HG03460 (cell line): ENCODE data around the gene CPZ.

Experiments
- ATAC-seq: cut with Tn5 transposase; IDR thresholded peaks from one replicate; pipeline ENCODE4 v1.9.1; 2021; ENCODE audit not compliant: unreplicated experiment

CPZ gene

DNA sequence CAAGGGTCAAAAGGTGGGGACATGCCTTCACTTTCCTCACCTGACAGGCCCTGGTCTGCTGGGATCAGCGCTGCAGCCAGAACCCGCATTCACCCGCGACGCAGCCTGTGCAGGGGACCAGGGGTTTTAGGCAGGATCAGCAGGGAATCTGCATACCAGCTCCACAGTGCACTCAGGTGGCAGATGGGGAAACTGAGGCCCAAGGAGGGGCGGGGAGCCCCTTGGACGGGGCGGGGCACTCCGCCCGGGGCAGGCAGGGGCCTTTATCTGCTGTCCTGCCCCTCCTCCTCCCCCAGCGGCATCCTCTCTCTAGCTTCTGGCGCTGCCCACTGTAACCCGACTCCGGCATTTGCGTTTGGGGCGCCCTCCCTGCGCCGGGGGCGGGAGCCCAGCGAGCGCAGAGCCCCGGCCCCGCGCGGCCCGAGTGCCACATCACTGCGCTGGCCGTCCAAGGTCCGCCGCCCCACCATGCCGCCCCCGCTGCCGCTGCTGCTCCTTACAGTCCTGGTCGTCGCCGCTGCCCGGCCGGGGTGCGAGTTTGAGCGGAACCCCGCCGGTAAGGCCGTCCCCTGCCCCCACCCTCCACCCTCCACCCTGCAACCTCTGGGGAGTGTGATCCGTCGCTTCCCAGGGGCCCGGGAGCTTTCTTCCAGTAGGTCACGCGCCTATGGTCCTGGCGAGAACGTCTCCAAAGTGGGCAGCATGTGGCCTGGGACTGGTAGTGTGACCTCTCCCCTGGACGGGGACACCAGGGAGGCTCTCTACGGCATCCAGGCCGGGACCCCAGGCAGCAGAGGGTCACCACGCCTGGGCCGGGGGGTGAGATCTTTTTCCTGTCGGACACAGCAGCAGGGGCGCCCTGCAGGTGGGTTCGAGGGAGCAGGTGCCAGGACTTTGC, at the start of gene CPZ:
CPZ (plus strand) TSS at position 400 of the 898 bp plus-strand sequence; CDS start at position 469, 69 bp downstream.
- no peak for ATAC-seq

DNA sequence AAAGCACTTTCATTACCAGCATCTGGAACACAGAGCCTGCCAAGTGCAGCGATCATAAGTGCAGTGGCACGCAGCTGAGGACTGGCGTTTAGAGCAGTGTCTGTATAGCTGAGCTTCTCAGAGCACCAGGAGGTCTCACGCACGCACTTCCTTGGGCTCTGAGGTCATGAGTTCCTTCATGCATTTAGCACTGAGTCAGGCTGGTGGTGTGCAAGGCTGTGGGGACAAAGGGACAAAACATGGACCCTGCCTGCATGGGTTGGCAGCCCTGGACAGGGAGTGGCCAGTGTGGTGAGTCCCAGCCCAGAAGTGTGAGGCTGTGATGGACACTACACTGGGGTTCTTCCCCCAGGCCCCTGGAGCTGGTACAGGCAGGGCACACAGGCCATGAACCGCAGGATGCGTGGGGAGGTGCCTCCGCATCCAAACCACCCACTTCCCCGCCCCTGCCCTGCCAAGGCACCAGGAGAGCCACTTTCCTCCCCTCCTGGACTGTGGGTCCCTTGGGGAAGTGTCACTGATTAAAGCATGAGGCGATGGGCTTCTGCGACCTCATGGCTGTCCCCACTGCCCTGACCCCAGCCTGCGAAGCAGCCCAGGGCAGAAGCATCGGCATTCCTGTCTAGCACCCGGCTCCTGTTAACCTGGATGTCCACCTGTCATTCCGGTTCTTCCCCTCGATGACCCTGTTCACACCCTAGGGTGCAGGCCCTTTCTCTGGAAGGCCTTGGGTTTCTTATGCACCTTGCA, 49.6 kb upstream of the CPZ start:
- ATAC-seq, result no peak

DNA sequence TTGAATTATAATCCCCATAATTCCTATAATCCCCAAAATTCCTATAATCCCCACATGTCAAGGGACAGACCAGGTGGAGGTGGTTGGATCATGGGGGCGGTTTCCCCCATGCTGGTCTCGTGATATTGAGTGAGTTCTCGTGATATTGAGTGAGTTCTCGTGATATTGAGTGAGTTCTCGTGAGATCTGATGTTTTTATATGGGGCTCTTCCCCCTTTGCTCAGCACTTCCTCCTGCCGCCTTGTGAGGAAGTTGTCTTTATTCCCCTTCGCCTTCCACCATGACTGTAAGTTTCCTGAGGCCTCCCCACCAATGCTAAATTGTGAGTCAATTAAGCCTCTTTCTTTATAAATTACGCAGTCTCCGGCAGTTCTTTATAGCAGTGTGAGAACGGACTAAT, 48.9 kb upstream of the CPZ start:
- ATAC-seq, result no peak

DNA sequence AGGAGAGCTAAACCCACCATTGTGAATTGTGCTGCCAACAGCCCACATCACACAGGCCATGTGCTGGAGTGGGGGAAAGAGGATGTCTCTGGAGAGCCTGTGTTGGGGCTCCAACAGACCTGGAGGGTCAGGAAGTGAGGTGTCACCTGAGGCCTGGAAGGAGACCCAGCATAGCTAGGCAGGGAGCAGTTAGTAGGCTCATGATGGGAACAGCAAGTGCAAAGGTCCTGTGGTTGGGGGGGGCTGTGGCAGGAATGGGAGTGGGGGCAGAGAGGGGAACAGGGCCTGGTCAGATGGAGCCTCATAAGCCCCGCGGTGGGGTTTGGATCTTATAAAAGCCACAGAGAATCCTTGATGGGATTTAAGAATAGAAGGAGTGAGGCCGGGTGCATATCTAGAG, 48.3 kb upstream of the CPZ start:
- ATAC-seq, result no peak

DNA sequence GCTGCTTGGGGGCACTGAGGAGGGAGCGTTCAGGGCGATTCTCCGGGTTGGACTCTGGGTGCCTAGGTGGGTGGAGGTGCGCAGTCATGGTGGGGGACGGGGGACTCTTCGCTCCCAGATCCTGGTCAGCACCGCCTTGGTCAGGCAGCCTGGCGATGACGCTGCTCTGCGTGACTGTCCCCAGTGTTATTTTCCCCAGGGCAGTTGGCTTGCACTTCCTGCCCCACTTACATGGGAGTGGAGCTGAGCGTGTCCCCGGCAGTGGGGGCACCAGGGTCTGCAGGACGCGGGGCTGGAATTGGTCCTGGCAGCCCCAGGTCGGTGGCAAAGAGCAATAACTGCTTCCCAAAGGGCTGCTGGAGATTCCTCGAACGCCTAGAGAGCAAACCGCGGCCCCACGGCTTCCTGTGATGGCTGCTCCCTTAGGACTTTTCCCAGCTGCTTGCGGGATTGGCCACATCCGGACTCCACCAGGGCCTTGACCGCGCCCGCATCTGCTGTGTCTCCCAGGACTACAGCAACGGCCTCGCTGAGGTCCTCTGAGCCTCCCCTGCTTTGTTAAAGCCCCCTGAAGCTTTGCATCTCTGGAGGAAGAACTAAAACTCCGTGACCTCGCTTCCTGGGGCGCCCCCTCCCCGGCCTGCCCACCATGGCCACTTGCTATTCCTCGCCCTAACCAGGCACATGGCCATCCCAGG, 47.7 kb upstream of the CPZ start:
- no peak for ATAC-seq

DNA sequence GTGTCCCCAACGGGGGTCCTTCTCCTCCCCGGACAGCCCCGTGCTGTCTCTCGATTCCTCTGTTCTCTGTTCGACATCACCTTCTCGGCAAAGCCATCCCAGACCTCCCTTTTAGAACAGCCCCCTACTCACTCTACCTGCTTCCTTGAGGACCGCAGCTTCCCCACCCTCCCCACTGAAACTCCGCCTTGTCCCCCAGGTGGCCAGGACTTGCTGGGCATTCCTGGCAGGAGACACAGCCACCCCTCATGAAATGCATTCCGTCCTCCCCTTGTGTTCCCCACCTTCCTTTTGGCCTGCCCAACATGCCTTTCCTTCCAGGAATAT, 47.2 kb upstream of the CPZ start:
- ATAC-seq, result no peak

DNA sequence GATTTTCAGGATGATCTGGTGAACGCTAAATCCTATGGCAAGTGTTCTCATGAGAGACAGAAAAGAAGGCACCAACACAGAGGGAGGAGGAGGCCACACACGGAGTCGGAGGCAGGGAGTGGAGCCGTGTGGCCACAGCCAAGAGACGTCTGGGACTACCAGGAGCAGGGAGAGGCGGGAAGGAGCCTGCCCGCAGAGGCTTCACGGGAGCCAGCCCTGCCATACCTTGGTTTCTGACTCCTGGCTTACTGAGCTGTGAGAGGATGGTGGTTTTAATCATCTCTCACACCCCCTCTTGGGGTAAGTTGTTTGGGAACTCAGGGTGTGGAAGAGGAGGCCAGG, 45.8 kb upstream of the CPZ start:
- ATAC-seq, result no peak

DNA sequence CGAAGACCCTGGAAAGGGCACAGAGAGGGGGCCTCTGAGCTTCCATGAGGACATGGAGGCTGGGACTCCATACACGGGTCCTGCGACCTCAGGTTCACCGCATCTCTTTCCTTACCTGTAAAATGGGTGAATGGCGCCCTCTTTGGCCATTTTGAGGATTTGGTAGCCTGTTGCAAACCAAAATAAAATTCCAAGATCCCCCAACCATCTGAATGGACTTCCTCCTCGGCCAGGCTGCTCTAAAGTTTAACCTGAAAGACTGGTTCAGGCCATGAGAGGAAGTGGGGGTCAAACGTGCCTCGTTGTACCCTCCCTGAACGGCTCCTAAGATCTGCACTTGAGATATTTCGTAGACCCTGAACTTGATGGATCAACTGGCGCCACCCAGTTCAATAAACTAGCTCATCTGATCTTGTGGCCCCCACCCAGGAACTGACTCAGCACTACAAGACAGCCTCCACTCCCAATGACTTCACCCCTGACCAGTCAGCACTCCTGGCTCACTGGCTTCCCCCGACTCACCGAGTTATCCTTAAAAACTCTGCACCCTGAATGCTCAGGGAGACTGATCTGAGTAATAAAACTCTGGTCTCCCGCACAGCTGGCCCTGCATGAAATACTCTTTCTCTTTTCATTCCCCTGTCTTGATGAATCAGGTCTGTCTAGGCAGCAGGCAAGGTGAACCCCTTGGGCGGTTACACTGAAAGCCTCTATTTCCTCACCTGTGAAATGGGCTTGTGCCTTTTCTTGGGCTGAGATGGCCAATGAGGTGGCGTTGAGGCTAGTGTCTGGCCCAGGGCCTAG, 45.3 kb upstream of the CPZ start:
- ATAC-seq, result no peak

DNA sequence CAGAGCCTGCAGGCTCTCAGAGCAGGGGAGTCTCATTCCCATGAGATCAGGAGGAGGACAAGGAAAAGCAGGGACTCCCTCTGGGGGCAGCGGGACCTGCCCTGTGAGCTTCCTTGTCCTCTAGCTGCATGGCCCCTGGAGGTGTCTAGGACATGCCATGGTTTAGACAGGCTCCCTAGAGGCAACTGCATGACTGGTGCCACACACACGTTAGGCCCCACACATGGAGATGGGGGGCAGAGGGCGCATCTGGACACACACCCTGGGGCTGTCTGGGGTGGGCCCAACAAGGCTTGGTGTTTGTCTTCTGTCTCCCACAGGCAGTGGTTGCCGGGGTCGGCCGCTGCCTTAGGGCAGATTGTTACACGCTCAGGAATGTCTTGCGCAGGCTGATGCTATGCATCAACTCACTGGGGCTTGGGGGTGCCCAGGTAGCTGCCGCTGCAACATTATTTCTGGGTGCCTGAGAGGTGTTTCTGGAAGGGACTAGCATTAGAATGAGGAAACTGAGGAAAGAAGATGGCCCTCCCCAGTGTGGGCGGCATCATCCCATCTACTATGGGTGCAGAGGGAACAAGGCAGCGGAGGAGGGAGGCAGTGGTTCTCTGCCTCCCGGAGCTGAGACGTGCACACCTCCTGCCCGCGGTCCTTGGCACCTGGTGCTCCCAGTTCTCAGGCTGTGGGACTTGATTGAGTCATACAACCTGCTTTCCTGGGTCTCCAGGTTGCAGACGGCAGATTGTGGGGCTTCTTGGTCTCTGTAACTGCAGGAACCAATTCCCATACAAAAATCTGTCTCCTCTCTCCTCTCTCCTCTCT, 44.4 kb upstream of the CPZ start:
- ATAC-seq, result no peak

DNA sequence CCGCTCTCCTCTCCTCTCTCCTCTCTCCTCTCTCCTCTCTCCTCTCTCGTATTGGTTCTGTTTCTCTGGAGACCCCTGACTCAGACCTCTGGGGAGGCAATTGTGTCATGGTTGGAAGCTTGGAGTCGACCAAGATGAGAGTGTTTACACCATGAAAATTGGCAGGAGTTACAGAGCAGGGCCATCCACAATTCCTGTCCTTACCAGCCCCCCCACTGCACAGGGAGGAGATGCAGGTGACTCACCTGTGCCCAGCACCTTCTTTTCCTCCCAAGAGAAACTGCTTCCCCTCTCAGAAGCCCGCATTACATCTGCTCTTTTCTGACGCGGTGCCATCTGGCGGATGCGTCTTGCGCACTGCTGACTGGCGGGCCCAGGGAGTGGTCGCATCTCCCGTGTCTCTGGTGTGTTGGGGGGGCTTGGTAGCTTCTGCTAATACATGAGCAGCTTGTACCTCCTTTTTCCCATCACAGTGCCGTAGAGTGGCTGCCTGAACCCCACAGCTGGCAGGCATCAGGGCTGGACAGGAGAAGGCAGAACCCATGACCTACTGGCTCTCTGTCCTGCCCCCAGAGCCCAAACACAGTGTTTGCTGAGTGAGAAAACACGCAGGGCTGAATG, 43.7 kb upstream of the CPZ start:
- ATAC-seq, result no peak

DNA sequence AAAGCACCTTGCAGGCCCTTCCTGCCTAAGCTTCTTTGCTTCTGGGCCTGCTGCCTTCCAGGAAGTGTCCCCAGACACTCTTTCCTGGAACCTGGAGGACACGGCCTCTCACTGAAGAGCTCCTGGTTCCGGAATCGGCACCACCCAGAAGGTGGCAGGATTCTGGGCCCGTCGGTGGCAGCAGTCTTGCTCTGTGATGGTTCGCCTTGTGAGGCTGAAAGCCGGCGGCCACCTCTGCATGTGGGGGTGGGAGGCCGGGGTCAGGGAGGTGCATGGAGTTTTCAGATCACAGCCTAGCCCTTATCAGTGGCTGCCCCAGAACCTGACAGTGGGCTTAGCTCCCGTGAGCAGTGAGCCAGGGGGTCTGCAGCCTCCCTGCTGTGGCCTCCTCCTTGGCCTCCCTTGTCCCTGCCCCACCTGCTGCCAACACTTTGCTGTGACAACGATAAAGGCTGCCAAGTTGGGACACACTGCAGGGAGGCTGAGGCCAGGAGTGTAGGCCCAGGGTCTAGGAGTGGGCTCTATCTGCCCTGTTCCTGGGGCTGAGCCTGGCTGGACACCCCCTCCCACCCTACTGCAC, 43.1 kb upstream of the CPZ start:
- ATAC-seq, result no peak

DNA sequence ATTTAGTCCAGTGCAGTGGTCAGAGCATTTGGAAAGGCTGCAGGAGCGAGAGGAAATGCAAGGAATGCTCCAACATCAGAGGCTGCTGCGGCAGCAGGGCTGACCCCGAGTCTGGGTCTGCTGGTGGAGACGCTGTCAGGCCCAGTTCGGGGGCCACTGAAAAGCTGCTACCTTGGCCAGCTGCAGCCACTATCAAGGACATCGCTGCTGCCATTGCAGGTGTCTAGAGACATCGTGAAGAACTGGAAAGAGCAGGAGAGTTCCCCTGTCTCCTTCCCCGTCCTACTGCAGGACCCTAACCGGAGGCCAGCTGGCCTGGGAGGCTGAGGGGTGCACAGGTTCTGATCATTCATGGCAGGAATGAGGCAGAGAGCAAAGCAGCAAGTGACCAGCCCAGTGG, 41.9 kb upstream of the CPZ start:
- no peak for ATAC-seq

DNA sequence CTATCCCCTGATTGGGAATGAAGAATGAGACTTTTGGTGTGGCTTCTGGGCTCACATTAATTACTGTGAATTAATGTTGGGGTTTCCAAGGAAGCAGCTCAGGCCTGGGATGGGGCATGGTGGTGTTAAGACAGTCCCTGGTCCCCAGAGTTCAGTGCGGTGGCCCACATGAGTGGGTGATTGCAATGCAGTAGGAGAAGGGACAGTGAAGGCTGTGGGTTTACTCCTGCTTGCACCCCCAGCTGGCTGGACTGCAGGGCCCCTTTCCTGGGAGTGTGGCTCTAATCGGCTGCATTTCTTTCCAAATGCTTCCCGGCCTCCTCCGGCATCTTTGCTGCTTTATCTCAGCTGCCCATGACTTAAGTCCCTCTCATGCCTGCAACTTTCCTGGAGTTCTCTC, 40.5 kb upstream of the CPZ start:
- ATAC-seq, result no peak

DNA sequence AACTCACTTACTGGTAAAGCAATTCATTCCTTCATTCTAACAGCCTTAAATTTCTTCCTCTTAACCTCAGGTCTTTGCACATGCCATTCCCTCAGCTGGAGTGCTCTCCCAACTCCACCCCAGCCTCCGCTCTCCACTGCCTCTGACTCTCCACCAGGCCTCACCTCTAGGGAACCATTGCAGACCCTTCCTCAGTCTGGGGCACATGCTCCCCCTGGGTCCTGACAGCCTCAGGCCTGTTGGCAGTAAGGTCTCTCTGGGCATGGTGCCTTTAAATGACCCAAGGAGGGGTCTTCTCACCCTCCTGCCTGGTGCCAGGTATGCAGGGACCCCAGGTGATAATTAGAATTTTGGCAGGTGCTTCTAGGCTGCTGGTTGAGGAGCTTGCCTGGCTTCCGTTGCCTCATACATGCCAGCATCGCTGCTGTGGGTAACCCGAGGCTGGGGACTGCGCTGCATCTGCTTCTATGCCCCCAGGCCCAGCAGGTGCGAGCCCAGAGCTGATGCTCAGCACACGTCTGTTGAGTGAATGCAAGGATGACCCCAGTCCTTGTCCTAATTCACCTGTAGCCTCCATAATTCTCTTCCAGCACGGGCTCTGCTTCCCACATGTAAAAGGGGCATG, 39.9 kb upstream of the CPZ start:
- no peak for ATAC-seq

DNA sequence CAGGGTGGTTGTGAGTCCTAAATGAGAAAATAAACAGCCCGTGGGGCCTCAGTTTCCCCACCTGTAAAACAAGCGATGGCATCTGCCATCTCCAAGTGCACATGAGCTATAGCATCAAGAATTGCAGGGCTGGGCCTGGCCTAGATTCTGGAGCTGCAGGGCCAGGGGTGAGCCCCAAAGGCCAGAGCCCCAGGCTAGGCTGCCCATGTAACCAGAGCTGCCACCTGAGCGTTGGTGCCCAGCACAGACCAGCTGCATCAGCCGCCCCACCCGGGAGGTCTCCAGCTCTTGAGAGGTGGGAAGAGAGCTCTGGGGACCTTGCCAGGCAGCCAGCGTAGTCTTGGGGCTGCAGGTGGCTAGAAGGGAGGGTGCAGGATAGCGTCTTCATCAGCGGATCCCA, 39.3 kb upstream of the CPZ start:
- no peak for ATAC-seq

DNA sequence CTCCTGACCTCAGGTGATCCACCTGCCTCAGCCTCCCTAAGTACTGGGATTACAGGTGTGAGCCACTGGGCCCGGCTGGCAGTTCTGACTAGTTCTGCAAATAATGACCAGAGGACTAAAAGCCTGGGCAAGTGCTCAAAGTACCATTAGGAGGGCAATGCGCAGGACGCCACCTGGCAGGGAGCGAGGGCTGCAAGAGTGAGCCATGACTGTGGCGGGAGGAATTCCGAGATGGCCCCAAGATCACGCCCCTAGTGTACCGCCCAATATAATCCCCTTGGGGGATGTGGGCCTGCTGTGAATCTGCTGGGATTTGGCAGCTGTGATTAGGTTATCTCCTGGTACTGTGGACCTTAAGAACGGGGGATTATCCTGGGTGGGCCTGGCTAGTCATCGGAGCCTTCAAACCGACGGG, 38.6 kb upstream of the CPZ start:
- ATAC-seq, result no peak

DNA sequence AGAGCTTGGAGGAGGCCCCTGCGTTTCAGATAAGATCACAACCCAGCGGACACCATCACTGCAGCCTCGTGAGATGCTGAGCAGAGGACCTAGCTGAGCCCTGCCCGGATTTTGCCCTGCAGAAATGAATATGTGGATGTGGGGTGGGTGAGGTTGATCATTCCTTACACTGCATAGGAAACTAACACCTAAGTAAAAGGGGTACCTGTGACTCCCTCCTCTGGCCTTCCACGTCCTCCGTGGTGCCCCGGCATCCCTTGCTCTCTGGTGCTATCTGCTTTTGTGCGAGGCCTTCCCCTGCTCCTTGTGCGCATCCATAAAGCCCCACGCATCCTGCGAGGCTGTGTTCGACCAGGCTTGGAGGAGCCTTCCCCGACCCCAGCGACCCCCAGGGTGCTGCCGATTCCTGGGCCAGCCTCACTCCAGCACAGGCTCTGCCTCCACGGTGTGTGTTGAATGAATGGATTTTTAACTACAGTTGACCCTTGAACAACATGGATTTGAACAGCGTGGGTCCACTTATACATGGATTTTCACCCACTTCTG, 37.9 kb upstream of the CPZ start:
- no peak for ATAC-seq

DNA sequence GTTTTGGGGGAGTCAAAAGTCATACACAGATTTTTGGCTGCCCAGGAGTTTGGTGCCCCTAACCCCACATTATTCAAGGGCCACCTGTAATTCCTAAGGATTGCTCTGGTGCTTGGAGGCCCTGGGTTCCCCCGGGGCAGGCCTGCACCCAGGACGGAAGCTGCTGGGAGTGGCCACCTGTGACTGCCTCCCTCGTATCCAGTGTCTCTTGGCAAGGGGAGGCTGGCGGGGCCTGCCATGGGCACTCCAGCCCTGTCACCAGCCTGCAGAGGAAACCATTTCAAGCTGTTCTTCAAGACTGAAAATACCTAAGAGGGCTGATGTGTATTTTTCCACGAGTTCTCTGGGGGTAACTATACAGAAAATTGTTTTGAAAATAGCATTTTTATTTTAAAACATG, 36.8 kb upstream of the CPZ start:
- no peak for ATAC-seq
